Stimulated activated CD8-positive, alpha-beta memory T cell treated with anti-CD3 and anti-CD28 coated beads, Interleukin-15, amount 100 ng/mL, for 48 hours (primary cell): ENCODE data around the gene RGS3.

ENCODE experiments used
- DNase-seq, 2 donors: peaks; one replicate each; pipeline ENCODE4 v3.0.0-alpha.2; 2020; ENCODE audit warnings: low read depth in 2 of 2

Gene RGS3

GRCh38 chr9:113511856-113512761 lies 48.6 kb downstream of the RGS3 start:
- DNase-seq = peak; percentile 82 to 84

- DNase-seq = no peak
Observed at GRCh38 chr9:113513111-113513510, 49.6 kb downstream of the RGS3 start.

- DNase-seq = no peak
Observed at GRCh38 chr9:113513536-113513935, 50.0 kb downstream of the RGS3 start.

GRCh38 chr9:113514061-113514460 lies 50.5 kb downstream of the RGS3 start:
- DNase-seq = no peak

- no peak for DNase-seq
Observed at GRCh38 chr9:113514748-113515147, 51.2 kb downstream of the RGS3 start.

GRCh38 chr9:113515862-113516261 lies 52.3 kb downstream of the RGS3 start:
- no peak for DNase-seq

- DNase-seq = peak; percentile 78 to 79
Observed at GRCh38 chr9:113516840-113517577, 53.5 kb downstream of the RGS3 start.

- DNase-seq = no peak
Observed at GRCh38 chr9:113519426-113520108, 56.0 kb downstream of the RGS3 start.

- peak; percentile 22 to 42 for DNase-seq
Observed at GRCh38 chr9:113520109-113520642, 56.6 kb downstream of the RGS3 start.

- DNase-seq = no peak
Observed at GRCh38 chr9:113521693-113522255, 58.2 kb downstream of the RGS3 start.

- DNase-seq = no peak
Observed at GRCh38 chr9:113522419-113522818, 58.9 kb downstream of the RGS3 start.

- no peak for DNase-seq
Observed at GRCh38 chr9:113522858-113523257, 59.3 kb downstream of the RGS3 start.

GRCh38 chr9:113523421-113524141 lies 60.1 kb downstream of the RGS3 start:
- DNase-seq = peak; percentile 81 to 91

GRCh38 chr9:113524468-113524867 lies 60.9 kb downstream of the RGS3 start:
- no peak for DNase-seq

GRCh38 chr9:113525205-113525604 lies 61.7 kb downstream of the RGS3 start:
- no peak for DNase-seq

- no peak for DNase-seq
Observed at GRCh38 chr9:113525831-113526230, 62.3 kb downstream of the RGS3 start.

GRCh38 chr9:113526231-113526746 lies 62.8 kb downstream of the RGS3 start:
- DNase-seq = no peak

- DNase-seq = no peak
Observed at GRCh38 chr9:113526841-113527240, 63.3 kb downstream of the RGS3 start.

GRCh38 chr9:113528088-113528487 lies 64.6 kb downstream of the RGS3 start:
- DNase-seq = no peak

- DNase-seq = no peak
Observed at GRCh38 chr9:113528811-113529210, 65.3 kb downstream of the RGS3 start.
